GM12873 (cell line): ENCODE measurements around the gene SNX10.

Experiments used
- CTCF ChIP-seq: IDR thresholded peaks from 2 replicates; pipeline ENCODE4 v1.5.1; 2012; ENCODE audit warnings: low read depth, mild to moderate bottlenecking, moderate library complexity, low read length, control low read depth; ENCODE audit not compliant: insufficient read depth; ENCODE audit errors: missing control alignments

SNX10 gene

GRCh38 chr7:26291251-26291650 lies 411 bp upstream of the SNX10 start:
- no peak for TF ChIP-seq CTCF

DNA sequence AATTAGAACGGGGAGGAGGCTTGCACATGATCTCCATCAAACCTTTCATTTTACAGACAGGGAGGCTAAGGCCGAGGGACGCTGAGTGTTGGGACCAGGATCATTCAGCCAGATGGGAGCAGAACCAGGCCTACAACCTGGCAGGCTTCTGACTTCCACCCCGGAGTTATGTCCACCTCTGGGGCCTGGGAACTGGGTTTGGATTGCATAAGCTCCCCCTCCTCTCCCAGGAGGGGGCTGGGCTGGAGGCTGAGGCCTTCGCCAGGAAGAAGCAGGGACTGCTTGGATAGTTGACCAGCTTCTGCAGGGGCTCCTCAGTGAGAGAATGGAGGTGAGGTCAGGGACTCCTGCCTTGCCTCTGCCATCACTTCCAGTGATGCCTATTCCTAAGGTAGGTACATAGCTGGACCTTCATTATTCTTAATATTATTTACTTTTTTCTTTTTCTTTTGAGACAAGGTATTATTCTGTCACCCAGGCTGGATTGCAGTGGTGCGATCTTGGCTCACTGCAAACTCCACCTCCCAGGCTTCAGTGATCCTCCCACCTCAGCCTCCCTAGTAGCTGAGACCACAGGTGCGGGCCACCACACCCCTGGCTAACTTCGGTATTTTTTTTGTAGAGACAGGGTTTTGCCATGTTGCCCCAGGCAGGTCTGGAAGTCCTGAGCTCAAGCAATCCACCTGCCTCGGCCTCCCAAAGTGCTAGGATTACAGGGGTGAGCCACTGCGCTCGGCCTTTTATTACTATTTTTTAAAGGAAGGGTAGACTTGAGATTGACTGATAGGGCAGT lies 1.3 kb downstream of the SNX10 start:
- TF ChIP-seq CTCF = no peak

DNA sequence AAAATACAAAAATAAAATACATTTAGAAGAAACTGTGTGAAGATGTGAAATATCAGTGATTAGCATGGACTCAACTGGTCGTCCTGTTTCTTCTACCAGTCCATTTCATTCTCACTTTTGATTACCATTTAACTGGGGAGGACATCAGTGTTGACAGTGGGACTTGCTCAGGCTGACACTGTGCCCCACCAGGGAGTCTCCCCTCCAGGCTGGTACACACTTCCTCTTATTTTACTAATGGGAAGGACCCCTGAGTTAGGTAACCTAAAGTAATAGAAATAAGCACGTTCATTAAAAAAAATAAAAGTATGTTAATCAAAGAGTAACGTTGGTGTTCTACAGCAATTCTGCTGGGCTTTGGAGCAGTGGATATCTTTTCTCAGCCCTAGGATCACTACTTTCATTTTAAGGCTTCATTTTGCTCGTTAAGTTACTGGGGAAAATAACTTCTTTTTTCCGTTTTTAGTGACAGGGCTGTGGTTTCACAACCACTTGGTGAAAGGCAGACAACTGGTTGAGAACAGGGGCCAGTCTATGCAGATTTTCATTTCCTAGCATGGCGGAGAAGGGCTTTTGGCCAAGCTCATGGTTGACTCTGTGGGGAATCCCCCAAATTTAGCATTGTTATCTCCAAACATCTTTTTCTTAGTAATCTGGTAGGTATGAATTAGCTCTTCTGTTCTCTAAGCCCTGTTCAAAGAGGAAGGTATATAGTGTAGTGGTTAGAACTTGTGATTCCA lies 2.1 kb downstream of the SNX10 start:
- no peak for TF ChIP-seq CTCF

- no peak for TF ChIP-seq CTCF
Observed at GRCh38 chr7:26295015-26295414, 3.4 kb downstream of the SNX10 start.

DNA sequence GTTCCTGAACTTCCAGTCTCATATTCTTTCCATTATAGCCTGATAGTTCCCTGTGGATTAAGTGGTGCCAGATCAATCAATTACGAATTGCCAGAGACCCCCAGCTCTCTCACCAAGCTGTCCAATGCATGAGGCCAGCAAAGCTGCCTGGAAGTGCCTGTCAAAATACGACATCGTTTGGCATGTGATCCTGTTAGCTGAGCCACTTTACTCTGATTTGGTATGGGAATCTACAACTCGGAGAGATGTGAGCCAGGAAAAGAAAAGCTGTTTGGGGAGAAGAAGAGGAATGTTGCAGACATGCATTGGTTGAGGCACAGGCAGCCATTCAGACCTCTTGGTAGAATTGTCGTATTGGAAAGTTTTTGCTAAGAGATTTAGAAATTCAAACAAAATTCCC lies 3.9 kb downstream of the SNX10 start:
- no peak for TF ChIP-seq CTCF

GRCh38 chr7:26298472-26299058 lies 6.9 kb downstream of the SNX10 start:
- no peak for TF ChIP-seq CTCF
